HG03139 (cell line): ENCODE data around the gene NAXE.
"Not testable (repeated sequence)": the region's sequence is repeated elsewhere in the genome, so short reads cannot be mapped to it uniquely, and the experiment has no call there.

Source experiments
- ATAC-seq: cut with Tn5 transposase; IDR thresholded peaks from one replicate; pipeline ENCODE4 v1.9.1; 2021; ENCODE audit not compliant: unreplicated experiment

The NAXE gene

DNA sequence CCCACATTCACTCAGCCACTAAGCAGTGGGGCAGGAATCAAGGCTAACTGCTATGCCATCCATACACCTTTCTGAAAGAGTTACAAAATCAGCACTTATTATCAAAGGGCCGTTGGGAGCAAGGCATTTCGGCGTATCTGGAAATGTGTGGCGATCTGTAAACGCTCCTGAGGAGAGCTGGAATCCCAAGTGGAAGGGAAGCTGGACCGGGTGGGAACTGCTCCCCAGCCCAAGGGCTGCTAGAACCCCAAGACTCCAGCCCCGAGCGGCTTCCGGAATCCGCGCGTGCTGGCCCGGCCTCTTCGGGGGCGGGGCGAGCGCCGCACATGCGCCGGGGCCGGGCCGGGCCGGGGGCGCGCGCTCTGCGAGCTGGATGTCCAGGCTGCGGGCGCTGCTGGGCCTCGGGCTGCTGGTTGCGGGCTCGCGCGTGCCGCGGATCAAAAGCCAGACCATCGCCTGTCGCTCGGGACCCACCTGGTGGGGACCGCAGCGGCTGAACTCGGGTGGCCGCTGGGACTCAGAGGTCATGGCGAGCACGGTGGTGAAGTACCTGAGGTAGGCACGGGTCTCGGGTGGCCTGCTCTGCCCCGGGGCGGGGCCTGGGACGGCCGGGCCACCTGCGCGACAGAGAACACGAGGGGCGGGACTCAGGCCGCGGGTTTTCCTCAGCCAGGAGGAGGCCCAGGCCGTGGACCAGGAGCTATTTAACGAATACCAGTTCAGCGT lies at the start of gene NAXE:
Gene NAXE (plus strand): TSS at position 345 of the 726 bp plus-strand sequence. CDS start 29 bp downstream, at position 374.
- ATAC-seq = peak; percentile 77

DNA sequence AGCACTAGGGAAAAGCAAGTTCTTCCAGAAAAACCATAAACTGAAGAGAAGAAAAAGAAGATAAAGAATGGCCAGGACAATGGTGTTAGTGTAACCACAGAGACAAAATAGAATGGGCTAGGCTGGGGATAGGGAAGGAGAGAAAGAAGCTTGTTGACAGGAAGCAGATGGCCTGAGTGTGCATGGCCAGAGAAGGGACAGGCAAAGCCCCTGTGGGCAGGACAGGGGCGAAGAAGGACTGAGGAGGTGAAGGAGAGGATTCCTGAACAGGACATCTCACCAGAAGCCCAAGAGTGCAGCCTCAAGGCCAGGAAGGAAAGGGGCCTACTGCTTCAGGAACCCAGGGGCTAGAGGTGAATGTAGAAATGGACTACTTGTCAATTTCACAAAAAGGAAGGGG lies 48.5 kb upstream of the NAXE start:
- ATAC-seq = no peak

DNA sequence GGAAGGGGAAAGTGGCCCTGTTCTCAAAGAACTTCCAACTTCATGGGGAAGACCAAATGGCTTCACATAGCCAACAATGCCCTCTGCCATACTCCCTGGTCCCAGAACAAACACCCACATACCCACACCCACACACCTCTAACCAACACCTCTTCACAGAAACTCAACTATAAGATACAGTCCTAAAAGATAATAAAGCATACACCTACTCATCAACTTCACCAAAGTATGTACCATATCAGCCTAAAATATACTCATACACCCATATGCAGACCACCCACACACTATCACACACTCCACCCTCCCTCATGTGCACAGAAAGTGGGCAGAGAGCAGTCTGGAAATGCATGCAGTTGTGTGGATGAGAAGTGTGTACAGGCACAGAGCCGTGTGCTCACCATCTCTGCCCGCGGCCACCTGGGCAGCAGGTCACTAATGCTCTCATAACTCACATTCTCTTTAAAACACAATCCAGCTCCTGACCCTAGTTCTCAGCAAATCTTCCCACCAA lies 46.9 kb upstream of the NAXE start:
- no peak for ATAC-seq

DNA sequence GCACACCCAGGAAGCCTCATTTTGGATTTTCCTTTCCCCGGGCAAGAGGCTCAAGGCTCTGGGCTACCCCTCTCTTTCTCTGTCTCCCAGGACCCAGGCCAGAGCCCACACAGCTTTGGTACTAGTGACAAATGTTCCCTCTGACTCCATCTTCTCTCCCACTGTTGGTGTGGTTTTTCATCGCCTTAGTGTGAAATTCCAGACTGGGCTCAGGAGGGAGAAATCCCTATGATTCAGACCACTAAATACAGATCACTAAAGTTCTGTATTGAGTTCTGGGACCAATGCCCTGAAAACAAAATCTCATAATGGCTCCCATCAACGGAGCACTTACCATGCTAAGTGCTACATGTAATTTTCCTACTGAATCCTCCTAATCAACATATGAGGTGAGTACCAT lies 45.3 kb upstream of the NAXE start:
- ATAC-seq = no peak

DNA sequence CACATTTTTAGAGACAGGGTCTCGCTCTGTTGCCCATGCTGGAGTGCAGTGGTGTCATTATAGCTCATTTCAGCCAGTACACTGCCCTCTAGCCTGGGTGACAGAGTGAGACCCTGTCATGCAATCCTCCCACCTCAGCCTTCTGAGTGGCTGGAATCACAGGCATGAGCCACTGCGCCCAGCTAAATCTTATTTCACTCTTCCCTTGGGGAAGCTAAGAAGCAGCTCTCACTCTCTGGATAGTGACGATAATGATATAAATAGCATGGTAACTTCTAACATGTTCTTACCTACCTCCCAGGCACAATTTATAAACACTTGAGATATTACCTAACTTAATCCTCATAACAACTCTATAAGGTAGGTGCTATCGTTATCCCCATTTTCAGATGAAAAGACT lies 44.1 kb upstream of the NAXE start:
- no peak for ATAC-seq

DNA sequence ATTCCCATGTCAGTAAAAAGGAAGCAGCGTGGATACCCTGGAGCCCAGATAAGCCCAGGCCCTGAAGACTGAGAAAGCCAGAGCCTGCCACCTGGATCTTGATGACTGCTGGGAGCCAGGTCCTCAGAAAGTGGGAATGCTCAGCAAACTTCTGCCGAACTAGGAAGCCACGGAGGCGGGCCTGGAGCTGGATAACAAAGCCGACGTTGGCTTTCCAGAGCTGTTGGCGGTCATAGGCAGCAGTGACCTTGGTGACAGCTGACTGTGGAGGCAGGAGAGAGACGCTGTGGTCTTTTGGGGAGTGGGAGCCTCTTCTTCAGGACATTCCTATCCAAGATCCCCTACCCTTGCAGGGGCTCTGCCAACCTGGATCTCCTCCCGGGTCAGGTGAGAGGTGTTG lies 43.6 kb upstream of the NAXE start:
- ATAC-seq = no peak

DNA sequence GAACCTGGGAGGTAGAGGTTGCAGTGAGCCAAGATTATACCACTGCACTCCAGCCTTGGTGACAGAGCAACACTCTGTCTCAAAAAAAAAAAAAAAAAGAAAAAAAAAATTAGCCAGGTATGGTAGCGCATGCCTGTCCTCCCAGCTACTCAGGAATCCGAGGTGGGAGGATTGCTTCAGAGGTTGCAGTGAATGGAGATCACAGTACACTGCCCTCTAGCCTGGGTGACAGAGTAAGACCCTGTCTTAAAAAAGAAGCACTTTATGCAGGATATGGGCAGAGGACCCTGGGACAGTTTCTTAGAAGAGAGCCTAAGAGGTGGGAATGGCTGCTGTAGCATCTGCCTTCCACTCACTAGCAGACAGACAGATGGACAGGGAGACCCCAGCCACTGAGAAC lies 42.2 kb upstream of the NAXE start:
- ATAC-seq = no peak

DNA sequence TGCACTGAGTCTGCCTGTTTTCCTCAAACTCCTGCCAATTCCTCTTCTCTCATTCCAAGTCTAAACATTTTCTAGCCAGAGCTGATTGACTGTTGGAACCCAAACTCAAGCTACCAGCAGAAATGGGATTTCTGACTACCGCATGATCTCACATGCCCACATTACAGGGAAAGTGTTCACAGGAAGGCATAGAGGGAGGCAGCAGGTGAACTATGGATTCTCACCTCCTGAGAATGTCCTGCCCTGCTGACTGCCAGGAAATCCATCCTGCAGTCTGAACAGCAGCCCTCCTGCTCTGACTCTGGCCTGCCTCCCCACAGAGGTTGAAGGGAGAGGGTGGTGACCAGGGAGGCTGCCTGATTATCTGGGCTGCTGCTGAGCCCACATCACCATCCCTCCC lies 41.7 kb upstream of the NAXE start:
- ATAC-seq = no peak

DNA sequence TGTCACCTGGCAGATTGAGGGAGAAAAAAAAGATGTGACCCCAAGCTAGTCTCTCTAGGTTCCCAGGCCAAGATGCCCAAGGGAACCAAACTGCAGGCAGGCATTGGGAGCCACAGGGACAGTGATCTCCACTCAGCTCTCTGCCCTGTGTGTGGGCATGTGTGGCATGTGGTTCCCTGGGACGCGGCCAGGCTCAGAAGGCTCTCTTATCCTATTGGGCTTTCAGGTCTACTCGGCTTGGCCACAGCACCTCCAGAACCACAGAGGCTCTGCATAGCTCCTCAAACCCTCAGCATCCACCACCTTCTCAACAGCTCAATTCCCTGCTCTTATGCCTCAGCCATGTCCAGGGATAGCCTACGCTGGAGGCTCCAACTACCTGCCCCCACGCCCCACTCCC lies 41.2 kb upstream of the NAXE start:
- ATAC-seq = no peak

DNA sequence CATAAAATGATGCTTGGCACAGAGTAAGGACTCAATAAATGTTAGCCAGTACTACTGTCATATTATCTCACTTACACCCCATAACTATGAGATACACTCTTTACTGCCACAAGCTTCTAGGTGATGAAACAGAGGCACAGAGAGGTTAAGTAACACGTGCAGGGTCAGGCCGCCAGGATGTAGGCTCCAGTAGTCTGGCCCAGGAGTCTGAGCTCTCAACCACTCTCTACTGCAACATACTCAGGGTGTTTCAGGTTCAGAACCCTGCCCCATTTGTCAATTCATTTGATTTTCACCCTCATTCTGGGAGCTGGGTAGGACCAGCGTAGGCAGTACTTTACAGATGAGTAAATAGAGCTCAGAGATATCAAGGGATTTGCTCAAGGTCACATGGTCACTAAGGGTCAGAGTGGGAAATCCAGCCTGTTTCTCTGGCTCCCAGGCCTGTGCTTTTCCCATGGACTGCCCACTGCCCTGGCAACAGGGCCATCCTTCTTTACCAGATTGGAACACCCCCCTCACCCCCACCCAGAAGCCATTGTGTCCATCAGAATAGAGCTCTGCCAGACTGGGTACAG lies 40.4 kb upstream of the NAXE start:
- no peak for ATAC-seq

DNA sequence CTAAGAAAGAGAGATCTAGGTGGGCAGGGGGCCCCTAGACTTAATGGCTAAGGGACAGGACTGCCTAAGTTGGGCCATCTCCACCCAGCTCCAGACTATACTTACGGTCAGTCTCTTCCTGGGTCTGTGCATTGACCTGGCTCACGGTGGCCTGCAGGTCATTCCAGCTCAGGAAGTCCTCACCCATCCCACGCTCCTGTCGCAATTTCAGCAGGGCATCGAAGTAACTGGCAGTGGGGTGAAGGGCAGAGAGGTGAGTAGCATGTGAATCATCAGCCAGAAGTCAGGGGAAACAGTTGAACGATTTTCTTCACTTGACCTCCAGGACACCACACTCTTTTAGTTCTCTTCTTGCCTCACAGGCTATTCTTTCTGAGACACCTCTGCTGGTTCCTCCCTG lies 39.7 kb upstream of the NAXE start:
- ATAC-seq = no peak

DNA sequence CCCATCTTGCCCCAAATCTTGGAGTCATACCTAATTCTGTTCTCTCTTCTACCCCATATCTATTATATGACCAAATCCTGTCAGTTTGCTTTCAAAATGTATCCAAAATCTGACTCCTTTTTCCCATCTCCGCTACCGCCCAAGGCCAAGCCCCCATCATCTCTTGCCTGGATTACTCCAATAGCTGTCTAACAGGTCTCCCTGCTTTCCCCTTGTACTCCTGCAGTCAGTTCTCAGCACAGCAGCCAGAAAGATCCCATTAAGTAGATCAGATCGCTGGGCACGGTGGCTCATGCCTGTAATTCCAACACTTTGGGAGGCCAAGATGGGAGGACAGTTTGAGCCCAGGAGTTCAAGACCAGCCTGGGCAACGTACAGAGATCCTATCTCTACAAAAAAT lies 39.1 kb upstream of the NAXE start:
- ATAC-seq = no peak

DNA sequence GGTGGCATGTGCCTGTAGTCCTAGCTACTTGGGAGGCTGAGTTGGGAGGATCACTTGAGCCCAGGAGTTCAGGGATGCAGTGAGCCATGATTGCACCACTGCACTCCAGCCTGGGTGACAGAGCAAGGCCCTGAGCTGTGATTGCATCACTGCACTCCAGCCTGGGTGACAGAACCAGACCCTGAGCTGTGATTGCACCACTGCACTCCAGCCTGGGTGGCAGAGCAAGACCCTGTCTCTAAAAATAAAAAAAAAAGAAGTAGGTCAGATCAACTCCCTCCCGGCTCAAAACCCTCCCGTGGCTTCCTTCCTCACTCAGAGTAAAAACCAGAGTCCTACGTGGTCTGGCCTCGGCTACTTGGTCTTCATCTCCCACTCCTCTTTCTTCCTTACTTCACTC lies 38.6 kb upstream of the NAXE start:
- ATAC-seq = not testable (repeated sequence)

DNA sequence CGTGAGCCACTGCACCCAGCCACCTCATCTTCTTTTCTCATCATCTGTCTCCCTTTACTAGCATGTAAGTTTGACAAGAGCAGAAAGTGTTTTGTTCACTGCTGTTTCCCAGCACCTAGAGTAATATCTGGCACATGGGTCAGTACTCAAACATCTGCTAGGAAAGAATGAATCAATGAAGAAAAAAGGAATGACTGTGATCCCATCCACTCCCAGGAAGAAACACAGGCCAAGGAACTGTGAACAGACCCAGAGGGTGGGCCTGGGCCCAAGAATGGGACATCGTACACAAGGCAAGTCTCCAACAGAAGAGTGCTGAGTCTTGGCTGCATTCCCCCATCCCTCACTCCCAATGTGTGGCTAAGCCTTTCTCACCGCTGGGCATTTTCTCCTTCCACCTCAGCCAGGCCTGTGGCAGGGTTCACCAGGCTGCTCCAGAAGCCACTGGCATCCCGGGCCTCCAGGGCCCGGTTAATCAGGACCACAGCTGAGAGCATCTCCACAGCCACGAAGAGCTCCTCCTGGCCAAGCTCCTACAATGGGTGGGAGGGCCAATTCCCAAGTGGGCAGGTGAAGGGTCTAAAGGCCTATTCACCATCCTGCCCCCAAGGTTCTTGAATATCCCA lies 37.6 kb upstream of the NAXE start:
- ATAC-seq = no peak

DNA sequence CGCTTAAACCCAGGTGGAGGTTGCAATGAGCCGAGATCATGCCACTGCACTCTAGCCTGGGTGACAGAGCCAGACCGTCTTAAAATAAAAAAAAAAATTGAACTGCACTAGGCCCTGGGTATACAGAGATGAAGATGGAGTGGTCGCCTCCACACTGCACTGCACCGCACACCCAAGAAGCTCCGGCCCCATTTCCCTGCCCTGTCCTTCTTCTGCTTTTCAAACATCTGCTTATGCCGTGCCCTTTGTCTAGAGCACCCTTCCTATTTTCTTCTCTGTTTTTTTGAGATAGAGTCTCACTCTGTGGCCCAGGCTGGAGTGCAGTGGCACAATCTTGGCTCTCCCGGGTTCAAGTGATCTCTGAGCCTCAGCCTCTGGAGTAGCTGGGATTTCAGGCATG lies 36.6 kb upstream of the NAXE start:
- no peak for ATAC-seq

DNA sequence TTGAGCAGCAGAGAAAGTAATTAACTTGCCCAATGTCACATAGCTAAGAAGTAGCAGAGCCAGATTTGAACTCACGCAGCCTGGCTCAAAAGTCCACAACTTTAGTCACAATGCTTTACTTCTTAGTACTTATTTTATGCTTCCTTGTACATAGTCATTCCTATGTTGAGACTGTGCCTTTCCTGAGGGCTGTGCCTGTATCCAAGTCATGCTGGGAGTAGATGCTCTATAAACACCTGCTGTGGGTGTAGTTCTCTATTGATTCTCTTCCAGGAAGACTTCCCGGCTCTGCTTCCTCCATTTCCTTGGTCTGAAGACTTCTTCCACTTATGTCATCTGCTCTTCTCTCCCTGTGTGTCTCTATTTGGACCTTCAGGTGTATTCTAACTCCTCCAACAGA lies 35.9 kb upstream of the NAXE start:
- no peak for ATAC-seq

DNA sequence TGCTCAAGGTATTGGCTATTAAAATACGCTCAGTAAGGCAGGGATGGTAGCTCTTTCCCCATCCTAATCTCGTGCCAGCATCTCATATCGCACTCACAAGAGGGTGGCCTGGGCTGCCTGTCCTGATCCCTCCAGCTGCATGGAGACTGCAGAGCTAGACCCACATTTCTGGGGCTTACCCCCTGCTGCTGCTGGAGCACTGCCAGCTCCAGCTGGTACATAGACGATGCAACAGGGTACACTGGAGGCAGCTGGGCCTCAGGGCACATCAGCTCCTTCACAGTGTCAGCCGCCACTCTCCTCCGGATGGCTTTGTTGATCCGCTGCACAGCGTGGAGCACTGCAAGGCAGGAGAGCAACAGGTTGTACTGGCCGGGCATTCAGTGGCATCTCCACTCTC lies 35.2 kb upstream of the NAXE start:
- no peak for ATAC-seq

DNA sequence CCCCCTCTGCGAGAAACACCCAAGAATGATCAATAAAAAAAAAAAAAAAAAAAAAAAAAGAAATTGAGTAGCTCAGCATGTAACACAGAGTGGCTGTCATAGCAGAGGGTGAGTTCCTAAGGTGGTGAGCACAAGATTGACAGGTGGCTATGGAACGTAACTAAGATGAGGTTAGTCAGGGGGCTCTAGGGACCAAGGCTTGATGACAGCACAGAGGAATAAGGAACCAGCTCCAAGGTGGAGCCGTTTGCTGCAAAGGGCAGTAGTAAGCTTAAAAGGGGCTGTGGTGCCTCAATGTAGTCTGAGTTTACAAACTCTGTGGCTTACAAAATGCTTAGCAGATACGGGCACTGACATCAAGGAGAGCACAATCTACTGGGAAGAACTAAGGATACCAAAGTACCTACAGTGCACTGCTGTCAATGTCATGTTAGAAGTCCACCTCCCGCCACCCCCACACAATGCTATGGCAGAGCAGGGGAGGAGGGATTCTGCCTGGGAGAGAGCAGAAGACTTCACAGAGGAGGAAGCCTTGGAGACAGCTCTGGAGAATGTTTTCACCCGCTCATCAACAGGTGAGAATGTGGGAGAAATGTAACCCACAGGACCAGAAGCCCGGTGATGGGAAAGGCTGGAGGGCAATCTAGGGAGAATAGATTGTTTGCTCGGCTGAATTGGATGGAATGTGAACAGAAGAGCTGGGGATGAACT lies 32.3 kb upstream of the NAXE start:
- ATAC-seq = no peak

DNA sequence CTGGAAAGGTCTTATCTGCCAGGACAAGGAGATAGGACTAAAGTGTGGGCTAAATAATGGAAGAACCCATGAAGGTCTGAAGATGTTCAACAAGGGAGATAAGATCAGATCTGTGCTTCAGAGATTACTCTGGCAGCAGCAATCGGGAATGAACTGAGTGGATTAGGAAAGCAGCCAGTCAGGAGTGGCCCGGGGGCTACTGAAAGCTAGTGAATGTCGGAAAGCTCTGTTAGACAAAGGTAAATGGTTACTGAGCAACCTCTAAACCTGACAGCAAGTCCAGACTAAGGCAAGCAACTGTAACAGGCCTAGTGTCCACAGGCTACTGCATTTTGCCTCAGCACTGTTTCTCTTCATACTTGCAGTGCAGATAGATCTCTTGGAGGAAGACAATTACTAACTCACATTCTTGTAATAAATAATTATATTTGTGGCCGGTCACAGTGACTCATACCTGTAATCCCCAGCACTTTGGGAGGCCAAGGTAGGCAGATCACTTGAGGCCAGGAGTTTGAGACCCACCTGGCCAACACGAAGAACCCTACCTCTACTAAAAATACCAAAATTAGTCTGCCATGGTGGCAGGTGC lies 31.7 kb upstream of the NAXE start:
- no peak for ATAC-seq

DNA sequence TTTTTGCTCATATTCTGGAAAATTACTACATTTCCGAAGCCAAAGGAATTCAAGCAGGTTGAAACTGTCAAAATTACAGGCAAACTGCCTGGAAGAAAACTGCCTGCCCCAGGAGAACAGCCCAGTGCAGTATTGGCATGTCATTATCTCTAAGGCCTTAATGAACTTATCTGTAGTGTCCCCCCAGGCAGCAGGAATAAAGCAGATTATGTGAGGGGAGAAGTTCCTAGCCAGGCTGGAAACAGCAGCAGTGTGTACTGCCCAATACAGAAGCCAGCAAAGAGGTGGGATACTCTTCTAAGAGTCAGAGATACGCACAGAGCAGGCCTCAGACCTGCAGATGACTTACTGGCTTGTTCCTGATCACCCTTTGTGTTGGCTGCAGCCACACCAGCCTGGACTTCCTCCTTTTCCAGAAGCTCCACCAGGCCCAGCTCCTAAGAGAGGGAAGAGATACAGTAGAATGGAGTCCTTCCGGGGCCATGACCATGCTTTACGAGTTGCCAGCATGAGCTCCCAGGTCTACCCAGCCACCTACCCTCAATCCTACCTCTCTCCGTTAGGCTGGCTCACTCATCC lies 30.9 kb upstream of the NAXE start:
- ATAC-seq = no peak

DNA sequence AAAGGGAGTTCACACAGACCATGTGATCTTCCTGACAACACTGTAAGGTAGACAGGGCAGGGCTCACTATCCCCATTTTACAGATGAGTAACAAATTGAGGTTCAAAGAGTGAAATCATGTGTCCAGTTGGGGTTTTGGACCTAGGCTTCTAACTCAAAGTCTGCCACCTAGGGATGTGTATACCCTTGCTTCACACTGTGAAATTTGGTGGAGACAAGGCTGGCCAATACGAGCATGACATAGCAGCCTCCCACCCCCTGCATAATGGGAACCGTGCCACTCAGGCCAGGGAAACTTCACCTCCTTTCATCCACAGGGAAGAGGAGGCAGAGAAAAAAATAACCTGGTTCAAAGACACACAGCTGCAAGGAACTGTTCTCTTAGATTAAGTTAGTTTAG lies 26.1 kb upstream of the NAXE start:
- ATAC-seq = no peak
